Jurkat, Clone E6-1 (cell line): ENCODE measurements around the gene AGAP5.
"Not testable (repeated sequence)": the region's sequence is repeated elsewhere in the genome, so short reads cannot be mapped to it uniquely, and the experiment has no call there.

Experiments used
- DNase-seq: peaks from one replicate; pipeline ENCODE4 v3.0.0-alpha.2; 2011; ENCODE audit warnings: low read depth, low spot score
- H3K4me3 ChIP-seq: 2 replicates; pipeline ENCODE4 v1.5.1; 2011; ENCODE audit warnings: mild to moderate bottlenecking, low read length, control low read depth, moderate library complexity

The AGAP5 gene

DNA sequence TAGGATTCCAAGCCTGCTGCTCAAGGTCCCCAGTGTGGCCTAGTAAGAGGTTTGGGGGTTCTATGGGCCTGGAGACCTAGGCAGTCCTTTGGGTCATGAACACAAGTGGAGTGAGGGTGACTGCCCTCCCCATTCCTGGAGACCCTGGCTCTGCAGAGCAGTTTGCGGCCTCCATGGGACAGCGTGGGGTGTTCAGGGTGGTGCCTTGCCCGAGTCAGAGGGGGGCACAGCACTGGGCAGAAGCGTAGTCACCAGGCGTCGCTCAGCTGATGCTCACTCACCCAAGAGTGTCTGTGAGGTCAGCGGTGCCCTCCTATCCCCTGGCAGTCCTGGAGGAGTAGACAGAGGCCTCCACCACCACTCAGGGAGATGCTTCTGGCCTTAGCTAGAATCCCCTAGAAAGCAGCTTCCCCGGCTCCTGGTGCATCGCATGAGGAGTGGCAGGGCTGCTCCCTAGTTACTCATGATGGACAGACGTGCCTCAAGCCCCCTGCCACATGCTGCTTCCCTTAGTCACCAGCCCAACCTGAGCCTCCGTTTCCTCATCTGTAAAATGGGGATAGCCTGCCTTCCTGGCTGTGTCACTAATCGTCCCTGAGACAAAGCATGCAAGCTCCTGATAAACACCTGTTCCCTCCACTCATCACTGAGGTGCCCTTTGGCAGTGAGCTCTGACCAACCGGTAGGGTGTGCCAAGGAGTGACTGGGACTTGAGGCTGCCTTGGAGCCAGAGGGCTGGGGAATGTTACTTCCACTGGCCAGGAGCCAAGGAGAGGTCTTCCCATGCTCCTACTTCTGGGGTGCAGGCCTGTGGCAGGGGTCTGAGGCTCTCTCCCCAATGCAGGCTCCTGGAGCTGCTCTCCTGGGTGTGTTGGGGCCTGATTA lies 33.5 kb downstream of the AGAP5 start:
- not testable (repeated sequence) for H3K4me3 ChIP-seq, DNase-seq

DNA sequence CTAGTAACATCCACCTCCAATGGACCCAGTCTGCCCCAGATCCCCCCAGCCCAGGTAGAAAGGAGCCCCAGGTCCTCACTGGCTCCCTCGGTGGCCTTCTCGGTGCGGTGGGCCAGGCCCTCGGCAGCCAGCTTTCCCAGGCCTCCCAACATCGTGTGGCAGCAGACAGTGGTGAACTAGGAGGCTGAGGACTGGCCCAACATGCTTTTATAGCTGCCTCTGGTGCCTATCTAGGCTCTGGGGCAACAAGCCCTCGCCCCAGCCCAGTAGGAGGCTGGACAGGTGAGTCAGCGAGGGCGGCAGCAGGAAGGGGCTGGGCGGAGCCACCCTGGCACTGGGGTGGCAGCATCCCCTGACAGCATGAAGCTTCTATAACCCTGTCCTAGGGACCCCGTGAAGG lies 34.3 kb downstream of the AGAP5 start:
- not testable (repeated sequence) for DNase-seq, H3K4me3 ChIP-seq

DNA sequence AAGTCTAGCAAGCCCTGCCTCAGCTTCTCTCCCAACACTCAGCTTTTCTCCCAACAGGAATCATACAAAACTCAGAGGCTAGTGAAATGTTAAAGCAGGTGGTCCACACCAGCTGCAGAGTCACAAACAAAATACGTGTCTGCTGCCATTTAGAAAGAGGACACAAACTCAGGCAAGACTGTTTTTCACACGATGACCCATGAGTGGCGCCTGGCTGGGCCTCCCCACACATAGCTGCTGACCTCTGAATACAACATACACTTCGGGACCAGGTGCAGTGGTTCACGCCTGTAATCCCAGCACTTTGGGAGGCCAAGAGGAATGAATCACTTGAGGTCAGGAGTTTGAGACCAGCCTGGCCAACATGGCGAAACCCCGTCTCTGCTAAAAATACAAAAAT lies 35.2 kb downstream of the AGAP5 start:
- not testable (repeated sequence) for H3K4me3 ChIP-seq, DNase-seq

DNA sequence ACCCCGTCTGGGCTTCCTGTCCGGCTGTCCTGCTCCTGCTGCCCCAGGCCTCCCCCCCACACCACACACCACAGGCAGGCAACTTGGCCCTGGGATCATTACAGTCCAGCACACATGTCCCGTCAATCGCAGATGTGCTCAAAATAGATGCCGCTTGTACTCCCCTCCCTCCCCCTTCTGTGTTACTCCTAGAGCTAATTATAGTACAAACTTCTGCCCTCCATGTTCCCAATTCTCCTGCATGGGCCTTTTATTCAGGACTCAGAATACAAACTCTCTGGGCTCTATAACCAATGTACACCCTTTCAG lies 42.0 kb downstream of the AGAP5 start, which contains the start of gene SYNPO2L:
Gene SYNPO2L (minus strand): TSS at position 40 of the 309 bp plus-strand sequence. CDS start 107 bp downstream, outside the sequence.
- no peak for DNase-seq
- H3K4me3 ChIP-seq, result no peak within 1 kb of the TSS

DNA sequence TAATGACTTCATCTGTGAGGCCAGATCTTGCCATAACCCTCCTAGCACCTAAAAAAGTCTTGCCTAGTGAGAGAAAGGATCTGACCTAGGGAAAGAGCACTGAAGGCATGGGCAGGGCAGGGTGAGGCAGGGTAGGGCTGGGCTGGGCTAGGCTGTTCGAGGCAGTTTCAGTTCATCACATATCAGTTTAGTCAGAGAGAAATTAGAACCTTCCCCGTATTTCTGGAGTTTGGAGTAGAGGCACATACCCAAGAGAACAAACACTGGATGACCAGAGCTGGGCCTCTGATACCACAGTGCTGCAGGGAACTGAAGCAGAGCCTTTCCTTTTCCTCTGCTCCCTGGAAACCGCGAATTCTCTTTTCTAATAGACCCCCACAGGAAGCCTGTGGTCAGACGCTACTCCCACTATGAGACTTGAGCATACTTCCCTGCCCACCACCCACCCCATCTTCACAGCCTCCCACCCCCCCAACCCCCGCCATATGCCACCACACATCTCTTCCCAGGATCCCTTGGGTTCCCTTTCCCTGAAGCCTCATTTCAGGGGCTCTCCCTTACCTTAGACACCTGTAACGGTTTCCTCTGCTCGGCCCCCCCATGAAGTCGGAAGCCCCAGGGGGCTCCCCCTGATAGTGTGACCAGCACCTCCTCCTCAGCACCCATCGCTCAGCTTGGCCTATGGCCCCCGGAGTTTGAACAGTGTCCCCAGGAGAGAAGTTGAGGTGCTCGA lies 42.5 kb downstream of the AGAP5 start:
- DNase-seq, result peak; percentile 31
- no peak overlapping the region for H3K4me3 ChIP-seq

DNA sequence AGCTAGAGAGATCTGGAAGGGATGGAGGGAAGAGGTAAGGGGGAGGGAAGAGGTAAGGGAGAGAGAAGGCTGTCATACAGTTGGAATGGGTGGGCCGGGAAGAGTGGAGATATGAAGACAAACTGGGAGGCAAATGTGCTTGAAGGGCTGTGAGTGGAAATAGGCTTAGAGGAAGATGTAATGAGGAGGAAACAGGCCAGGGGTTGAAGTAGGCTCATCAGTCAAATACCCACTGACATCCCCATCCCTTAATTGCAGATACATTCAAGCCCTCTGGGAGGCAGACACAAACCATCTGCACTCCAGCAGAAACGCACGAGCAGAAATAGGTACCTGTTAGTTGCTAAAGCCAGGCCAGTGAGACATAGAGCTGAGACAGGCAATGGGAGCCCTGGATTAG lies 44.2 kb downstream of the AGAP5 start:
- DNase-seq, result peak; percentile 57
- H3K4me3 ChIP-seq, result no peak overlapping the region

DNA sequence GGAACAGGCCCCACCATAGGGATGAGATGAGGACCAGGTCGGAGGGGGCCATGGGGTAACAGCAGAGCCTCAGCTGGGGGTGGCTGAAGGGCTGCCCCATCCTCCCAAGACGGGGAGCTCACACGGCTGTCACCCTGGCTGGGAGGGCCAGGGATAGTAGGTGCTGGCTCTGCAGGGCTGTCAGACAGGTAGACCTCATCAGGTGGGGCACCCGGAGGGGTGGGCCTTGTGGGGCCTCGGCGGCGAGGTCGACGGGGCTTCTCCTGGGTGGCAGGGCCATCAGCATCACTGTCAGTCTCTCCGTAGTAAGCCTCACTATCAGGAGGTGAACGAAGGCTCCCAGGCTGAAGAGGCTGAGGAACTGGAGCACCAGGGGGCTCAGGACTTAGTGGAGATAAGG lies 44.7 kb downstream of the AGAP5 start:
- no peak for DNase-seq
- H3K4me3 ChIP-seq, result no peak overlapping the region

DNA sequence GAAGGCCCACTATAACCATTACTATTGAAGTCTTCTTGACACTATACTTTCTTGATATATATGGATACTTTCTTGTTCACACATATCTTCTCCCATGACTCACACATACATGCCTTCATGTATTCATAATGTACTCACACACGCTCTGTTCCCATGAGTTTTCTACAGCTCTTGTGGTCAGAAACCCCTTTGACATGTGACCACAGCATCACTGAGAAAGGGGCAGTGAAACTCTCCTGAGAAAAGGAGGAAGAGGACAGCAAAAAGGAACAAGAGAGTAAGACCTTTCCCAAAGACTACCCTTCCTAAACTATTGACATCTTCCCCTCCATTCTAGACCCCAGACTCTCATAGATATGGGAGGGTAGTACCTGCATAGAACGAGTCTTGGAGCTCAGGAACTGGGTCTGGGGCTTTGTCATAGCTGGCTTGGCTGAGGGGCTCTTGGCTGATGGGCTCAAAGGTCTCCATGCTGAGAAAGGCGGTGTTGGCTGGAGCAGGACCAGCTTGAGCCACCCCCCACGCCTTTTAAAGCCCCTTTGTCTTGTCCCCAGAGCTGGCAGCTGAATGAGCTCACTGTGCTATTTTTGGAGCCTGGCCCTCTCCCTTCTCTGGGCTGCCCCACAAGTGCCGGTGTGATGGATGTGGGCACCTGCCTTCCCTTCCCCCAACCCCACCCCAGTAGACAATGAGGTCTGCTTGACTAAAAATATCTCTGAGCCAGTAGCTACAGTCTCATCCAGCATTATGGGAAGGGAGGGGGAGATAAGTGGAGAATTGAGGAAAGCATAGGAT lies 47.2 kb downstream of the AGAP5 start:
- H3K4me3 ChIP-seq, result no peak overlapping the region
- DNase-seq, result no peak

DNA sequence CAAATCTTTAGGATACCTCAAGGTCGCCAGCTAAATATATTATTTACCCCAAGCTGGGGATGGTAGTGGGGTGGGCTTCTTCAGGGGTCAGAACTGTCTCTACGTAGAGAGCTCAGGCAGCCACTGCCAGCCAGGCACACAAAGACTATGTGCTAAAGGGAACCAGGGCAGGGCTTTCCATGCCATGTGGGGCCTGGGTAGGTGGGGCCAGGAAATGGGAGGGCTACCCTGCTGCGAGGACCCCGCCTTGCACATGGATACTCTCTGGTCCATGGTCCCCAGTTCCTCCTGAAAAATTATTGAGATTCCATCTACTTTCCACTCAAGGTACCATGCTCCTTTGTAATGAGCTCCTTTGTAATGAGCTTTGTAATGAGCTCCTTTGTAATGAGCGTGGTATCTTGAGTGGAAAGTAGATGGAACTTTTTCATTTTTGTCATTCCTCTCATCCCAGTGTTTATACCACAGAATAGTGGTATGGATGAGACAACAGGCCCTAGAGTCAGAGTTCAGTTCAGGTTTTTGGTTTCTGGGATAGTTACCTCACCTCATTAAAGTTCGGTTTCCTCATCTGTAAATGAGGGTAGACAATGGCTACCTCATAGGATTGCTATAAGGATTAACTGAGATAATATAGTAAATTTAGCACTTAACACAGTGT lies 47.9 kb downstream of the AGAP5 start:
- H3K4me3 ChIP-seq, result no peak overlapping the region
- no peak for DNase-seq

DNA sequence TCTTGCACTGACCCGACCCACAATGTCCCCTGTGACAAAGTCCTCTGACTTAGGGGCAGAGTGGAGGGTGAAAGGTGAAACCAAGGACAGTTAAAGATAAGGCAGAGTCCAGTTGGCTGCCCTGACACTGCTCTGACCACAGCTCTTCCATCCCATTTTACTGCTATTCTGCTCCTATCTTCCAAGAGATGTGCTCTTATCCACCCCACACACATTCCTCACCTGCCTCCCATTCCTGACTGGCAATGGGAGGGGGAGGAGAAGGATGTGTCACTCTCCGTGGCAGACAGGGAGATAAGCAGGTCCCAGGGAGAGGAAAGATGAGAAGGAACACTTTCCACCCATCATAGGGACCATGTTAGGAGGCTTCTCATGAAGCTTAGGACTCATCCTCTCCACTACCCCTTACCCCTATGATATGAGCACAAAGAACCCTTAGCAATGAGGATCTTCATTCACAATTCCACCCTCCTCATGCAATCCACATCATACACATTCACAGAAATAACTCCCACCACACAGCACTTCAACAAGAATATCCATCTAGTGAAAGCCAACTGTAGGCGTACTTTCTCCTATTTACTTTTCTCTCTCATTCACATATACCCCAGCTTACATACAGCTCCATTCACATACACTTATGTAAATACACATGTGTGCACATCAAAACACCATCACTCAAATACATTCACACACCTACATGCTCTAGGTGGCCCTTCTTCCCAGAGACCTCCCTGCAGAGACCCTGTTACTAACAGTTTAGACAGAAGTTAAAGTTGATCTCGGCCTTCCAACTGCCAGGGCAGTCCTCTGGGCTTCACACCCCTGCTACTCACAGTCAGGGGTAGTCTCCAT lies 48.7 kb downstream of the AGAP5 start:
- no peak overlapping the region for H3K4me3 ChIP-seq
- DNase-seq, result no peak

DNA sequence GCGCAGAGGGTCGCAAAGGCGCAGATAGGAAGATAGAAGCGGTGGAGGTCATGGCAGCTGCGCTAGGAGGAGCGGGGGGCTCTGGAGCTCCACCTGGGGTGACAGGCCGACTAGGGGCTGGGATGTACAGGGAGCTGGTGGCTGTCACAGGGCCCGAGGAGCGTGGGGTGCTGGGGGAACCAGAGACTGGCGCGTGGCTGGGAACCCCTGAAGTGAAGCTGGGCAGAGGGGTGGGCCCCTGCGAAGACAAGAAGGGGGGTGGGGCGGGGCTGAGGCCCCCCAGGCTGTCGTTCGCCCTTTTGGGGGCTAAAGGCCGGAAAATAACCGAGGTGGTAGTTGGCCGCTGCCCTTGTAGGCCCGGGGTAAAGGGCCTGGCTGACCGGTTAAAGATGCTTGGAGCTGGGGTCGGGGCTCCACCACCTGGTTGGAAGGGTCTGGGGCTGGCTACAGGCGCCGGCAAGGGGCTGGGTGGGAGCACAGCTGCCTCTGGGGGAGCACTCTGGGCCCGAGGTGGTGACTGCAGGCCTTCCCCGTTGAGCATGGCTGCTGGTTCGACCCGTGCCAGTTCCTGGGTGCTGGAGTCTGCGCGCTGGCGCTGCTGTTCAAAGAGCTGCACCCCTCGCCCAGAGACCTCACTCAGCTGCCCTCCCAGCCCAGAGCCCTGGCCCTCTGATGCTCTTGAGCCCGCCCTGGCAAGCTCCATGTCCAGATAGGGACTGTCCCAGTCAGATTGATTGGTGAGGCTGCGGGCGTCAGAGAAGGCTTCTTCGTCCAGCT lies 49.8 kb downstream of the AGAP5 start:
- DNase-seq, result no peak
- no peak overlapping the region for H3K4me3 ChIP-seq

DNA sequence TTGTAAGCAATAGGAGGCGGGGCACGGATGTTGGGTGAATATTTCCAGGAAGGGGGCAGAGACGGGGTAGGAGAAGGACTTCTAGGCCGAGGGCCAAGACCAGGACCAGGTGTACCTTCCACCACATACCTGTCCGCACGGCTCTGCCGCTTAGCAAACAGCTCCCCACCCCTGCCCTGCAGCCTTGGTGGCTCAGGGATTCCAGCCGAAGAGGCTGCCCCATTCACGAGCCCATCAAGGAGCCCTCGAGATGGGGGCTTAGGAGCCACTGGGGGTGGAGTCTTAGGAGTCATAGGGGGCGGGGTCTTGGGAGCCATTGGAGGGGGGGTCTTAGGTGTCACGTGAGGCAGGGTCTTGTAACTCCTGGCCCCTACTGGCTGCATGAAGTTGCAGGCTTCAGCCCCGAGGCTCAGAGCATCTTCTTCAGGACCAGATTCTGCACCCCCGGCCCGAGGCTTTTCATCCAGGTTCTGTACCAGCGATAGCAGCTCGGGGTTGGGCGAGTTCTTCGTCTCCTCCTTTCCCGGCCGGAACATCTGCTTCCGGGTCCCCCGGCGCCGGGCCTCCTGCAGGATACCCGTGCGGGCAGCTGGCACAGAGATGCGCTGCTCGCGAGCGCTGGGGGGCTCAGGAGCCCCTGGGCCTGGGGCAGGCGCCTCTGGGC lies 50.6 kb downstream of the AGAP5 start:
- DNase-seq, result no peak
- no peak overlapping the region for H3K4me3 ChIP-seq

DNA sequence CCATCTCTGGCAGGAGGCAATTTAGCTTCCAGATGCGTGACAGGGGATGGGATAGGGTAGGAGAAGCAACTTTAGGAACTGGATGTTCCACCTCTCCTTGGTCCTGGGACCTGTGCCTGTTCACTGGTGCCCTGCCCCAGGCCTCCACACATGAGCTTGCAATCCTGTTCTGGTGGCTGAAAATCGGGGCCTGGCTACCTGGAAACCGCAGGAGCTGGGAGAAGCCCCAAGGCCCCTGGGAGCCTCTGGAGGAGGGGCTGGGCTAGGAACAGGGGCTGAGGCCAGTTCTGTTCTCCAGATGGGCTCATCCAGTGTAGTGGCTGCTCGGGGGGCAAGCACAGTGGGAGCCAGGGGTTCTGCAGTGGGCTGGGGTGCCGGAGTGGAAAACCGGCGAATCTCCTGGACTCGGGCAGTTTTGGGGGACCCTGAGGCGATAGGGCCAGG lies 51.3 kb downstream of the AGAP5 start:
- DNase-seq, result no peak
- no peak overlapping the region for H3K4me3 ChIP-seq

DNA sequence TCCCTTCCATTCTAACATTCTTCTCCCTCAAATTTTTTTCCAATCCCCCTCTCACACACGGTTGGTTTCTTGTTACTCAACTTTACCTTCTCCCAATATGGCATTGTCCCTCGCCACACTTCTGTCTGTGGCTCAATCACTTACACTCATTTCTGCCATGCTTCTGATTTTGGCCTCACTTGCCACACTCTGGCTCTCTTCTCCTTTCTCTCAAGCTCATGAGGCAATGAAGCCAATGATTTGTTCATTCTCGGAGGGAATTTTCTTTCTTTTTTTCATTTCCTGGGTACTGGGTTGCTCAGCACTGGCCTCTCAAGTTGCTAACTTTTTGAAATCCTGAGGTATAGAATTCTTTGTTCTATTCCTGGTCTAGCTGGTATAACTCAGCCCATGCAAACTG lies 52.7 kb downstream of the AGAP5 start:
- no peak overlapping the region for H3K4me3 ChIP-seq
- DNase-seq, result no peak

DNA sequence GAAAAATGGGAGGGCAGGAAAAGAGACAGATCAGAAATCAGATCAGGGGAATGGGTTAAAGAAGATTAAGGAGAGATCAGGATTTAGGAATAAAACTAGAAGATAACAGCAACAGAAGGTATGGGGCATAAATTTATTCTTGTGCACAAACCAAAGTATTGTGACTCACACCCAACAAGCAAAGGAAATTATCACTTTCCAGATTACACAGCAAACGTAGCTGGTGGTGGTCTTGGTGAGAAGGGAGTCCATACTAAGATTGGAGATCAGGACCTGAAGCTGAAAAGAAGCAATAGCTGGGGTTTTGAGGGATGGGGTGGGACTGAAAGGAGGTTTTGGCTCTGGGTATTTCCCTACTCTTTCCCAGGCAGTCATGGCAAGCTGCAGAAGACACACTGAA lies 53.1 kb downstream of the AGAP5 start:
- no peak for DNase-seq

DNA sequence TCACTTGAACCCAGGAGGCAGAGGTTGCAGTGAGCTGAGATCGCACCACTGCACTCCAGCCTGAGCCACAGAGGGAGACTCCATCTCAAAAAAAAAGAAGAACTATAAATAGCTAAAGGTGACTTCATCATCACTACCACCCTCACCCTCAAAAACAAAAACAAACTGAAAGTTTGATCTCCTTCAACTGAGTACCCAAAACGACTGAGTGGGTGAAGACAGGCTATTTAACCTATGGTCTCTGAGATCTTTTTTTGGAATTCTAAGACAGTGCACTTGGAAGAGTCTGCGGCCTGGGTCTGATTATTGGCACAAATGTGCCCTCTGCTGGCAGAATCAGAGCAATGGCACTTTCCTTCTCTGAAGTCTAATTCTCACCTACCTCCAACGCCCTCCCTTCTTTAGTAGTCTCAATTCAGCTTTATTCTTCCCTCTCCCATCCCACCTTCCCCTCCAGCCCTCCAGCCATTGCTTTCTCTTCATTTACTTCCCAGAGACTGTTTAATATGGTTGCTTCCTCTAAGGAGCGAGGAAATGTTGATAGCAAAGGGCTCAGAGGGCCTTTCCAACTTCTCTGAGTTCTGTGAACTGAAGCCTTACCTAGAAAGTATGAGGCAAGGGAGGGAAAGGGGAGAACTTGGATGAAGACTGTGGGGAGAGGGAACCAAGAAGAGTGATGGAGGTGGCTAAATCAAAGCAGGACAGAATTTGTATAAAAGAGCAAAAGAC lies 53.7 kb downstream of the AGAP5 start:
- no peak overlapping the region for H3K4me3 ChIP-seq
- DNase-seq, result peak; percentile 60

More for the DNA sequence above, 53.1 kb downstream of the AGAP5 start:
- no peak overlapping the region for H3K4me3 ChIP-seq
